Left kidney (tissue), 8 donors: Measurements from ENCODE around the gene BTLA. TPM values are rescaled to one million over a fixed set of nuclear protein-coding genes. Genes with fewer than 3 reads are reported as not detected.
A peak's percentile ranks its signal among the peaks of the same experiment; 100 is the strongest.
"Not testable (repeated sequence)": the region's sequence is repeated elsewhere in the genome, so short reads cannot be mapped to it uniquely, and the experiment has no call there.

Experiments
- DNase-seq: peaks from one replicate; pipeline ENCODE4 v3.0.0-alpha.2; 2013
- long read RNA-seq, 8 donors: transcript quantifications; one replicate each; lab custom pipeline, GENCODE V29; 2026
- polyA plus RNA-seq: library from polyadenylated mRNA; unstranded; fragments of 120-200 nt; gene quantifications from one replicate; pipeline ENCODE4 v1.2.1, GENCODE V29; 2013; ENCODE audit not compliant: insufficient read length

BTLA gene, protein sequence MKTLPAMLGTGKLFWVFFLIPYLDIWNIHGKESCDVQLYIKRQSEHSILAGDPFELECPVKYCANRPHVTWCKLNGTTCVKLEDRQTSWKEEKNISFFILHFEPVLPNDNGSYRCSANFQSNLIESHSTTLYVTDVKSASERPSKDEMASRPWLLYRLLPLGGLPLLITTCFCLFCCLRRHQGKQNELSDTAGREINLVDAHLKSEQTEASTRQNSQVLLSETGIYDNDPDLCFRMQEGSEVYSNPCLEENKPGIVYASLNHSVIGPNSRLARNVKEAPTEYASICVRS
- polyA plus RNA-seq = 0.83 TPM
- long read RNA-seq, donor 1 = 0 reads
- long read RNA-seq, donor 2 = 0 reads
- long read RNA-seq, donor 3 = 0 reads
- long read RNA-seq, donor 4 = 0 reads
- long read RNA-seq, donor 5 = 0 reads
- long read RNA-seq, donor 6 = 0 reads
- long read RNA-seq, donor 7 = 0 reads
- long read RNA-seq, donor 8 = 0 reads

DNA sequence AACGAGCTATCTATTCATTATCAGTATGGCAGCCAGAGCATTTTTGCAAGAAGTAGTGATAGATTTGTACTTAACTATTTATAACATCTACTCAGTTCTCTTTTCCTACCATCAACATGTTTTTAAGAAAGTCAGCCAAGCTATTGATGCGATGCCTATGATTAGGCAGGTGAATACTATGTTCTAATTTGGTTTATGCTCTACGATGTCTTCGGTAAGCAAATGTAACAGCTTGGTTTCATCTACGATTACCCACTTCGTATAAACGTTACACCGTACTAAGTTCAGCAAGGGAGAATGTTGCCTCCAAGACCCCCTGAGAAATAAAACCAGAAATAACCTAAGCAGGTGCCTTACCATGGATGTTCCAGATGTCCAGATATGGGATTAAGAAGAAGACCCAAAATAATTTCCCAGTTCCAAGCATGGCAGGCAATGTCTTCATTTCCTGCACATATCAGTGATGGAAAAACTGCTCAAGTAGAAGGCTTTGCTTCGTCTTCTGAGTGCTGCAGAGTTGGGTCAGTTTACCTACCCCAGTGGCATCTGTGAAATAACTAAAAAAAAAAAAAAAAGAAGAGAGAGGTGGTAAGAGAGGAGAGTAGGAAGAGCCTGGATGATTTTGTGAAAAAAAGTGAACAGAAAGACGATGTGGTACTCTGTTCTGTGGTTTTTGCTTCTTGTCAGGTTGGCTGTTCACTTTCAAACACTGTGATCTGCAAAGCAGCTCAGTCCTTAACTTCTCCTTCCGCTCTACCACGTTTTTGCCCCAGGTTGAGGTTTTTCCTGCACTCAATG, at the start of gene BTLA:
BTLA (minus strand) TSS at position 559 of the 798 bp plus-strand sequence; CDS start at position 445, 114 bp downstream.
- no peak for DNase-seq

DNA sequence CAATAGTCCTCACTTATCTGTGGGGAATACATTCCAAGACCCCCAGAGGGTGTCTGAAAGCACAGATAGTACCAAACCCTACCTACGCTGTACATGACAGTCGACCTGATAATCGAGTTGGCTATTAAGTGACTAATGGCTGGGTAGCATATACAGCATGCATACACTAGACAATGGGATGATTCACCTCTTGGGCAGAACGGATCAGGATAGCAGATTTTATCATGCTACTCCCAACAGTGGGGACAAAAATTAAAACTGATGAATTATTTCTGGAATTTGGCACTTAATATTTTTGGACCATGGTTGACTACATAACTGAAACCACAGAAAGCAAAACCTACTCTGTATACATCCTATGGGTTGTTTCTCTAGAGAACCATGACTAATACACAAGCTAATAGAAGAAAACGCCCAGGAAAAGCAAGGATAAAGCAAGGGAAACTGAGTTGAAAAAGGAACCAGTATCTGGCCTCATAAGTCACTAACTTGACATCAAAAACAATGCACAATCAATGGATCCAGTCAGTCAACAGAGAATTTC, 47.0 kb upstream of the BTLA start:
- DNase-seq = no peak

DNA sequence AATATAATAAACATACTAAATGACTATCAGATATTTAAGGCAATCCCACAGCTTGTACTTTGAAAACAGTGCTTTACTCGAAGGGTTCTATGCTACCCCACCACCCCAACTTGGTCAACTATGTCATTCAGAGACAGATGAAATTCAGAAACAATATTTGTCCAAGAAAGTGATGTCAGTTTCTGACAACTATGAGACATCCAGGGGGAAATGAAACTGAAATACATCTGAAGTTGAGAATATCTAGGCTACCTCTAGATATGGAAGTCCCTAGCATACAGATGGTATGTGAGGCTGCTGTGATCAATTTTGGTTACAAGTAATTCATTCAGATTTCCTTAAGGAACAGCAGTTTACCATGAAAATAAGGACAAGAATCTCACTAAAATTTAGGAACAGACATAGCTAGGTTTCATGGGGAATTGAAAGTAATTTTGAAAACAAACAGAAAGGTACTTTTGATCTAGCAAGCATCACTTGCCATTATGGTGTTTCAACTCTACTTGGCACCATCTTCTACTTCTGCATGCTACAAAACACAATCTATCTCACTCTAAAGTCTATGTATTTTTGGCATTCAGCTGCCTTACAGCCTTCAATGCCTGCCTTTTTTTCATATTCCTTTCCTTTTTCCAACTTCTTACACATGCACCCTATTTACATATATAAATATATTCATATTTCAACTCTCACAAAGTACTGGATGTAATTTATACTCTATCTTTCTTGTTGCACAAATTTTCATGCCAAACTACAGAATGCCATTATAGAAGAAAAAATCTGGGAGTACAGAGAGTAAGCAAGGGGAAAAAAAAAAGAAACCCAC, 40.8 kb upstream of the BTLA start:
- no peak for DNase-seq

DNA sequence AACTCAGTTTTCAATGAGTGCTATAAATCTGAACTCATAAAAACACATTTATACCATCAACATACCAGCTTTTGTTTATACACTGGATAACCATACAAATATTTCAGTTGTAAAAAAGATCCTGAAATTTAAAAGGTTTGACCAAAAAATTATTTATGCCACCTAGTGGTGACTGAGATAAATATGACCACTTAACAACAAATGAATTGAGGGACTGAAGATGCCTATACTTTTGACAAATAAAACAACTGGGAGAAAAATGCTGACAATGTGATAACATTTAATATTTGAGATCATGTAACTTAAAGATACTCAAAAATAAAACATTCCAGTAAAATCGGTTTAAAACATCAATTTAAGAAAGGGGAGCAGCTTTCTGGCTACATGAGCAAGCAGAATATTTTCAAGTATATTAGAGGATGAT, 32.1 kb upstream of the BTLA start:
- peak; percentile 26 for DNase-seq

DNA sequence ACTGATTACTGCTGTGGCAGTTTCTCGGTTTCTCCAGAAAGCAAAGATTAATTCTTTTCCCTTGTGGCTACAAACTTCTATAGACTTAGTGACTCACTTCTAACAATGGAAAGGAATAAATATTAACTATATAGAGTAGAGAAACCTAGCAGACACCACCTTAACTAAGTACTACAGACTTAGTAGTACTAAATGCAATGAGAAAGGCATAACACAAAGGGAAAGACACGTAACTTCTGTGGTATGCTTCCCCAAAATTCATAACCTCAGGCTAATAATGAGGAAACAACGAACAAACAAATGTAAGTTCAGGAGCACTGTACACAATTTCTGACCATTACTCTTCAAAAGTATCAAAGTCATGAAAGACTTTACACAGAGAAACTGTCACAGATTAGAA, 31.3 kb upstream of the BTLA start:
- no peak for DNase-seq

DNA sequence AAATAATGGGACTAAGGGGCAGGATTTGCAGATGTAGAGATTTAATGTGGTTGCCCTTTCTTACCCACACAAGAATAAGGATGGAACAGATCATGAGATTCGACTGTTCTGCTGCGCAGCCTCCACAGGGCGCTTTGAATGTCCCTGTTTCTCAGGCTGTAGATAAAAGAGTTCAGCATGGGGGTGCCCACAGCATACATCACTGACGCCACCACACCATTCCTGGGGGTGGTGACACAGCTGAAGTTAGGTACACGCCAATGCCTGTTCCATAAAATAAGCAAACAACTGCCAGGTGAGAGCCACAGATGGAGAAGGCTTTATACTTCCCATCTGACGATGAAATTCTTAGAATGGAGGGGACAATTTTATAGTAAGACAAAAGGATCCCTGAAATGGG, 24.9 kb upstream of the BTLA start:
- not testable (repeated sequence) for DNase-seq

DNA sequence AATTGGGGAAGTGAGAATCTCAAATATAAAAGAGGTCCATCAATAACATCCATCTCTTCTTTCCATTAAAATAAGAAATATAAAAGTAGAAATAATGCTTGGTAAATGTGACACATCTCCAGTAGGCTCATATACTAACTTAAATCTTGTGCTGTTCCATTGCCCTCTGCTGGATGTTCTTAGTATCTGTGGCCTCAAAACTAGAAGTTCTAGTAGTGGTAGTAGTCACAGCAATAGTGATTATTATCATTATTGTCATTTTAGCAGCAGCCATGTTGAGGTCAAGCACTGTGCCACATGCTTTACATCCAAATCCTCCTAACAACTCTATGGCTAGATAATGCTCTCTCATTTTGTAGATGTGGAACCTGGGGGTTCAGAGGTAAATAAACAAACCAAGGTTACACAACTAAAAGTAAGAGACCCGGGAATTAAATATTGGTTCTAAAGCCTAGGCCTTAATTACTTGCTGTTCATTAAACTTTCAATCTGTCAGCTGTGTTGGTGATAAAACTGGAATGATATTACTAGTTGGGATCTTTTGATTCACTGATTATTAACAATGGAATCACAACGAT, 20.2 kb upstream of the BTLA start:
- peak; percentile 52 for DNase-seq

DNA sequence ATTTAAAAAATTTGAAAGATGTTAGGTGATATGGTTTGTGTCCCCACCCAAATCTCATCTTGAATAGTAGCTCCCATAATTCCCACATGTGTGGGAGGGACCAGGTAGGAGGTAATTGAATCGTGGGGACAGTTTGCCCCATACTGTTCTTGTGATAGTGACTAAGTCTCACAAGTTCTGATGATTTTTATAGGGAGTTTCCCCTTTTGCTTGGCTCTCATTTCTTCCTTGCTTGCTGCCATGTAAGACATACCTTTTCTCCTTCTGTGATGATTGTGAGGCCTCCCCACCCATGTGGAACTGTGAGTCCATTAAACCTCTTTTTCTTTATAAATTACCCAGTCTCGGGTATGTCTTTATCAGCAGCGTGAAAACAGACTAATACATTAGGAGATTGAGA, 19.7 kb upstream of the BTLA start:
- DNase-seq = not testable (repeated sequence)

DNA sequence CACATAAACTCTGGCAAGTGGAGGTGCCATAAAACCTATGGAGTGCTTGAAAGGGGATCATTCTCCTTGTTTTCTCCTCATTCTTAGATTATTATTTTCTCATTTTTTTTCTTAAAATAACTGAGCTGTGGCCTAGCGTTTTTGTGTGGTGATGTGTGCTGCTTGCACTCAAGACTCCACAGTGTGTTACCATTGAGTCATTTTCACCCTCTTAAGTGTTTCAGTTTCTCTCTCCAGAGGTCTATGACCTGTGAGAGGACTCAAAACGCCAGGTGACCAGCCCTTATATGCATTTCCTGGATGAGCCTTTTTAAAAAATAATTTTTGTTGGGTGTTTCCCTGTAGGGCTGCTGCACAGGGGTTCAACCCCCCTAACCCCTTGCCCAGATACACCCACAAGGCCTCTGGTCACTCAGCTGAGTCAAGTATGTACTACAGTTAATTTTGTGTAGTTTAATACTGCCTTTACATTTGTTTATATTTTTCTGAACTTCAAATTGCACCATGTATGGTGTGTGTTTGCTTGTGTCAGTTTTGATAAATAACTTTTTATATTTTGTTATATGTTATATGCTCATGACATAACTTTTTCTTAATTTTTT, 15.4 kb upstream of the BTLA start:
- DNase-seq = no peak

DNA sequence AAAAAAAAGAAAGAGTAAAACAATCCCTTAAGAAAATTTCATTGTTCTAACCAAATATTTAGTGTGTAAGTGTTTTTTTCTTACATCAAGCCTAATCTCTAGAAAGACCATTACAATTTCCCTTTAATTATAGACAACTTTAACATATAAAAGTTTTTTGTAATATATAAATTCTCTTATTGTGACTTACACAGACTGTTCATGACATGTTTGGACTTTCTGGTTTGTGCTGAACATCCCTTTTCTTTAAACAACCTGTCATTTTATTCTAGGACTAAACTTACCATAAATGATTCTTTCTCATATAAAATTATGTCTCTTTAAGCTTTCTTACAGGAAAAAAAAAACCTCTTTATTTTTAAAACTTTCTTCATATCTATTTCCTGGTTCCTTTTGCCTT, 13.0 kb upstream of the BTLA start:
- DNase-seq = peak; percentile 1

DNA sequence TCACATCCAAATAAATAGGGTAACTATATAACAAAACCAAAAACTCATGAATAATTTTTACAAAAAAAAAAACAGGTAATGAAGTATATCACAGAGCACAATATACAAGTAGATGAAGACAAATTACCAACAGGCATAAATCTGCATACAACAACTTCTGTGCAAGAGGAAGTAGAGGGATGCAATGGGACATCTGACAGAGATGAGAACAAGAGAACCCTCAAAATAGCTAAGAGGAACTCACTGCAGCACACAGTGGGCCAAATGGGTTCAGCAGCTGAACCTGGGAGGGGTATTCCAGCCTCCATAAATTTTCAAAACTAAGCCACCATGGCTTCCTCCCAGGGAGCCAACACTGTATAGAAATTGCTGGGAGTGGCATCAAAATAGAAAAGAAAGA, 9.6 kb upstream of the BTLA start:
- no peak for DNase-seq

DNA sequence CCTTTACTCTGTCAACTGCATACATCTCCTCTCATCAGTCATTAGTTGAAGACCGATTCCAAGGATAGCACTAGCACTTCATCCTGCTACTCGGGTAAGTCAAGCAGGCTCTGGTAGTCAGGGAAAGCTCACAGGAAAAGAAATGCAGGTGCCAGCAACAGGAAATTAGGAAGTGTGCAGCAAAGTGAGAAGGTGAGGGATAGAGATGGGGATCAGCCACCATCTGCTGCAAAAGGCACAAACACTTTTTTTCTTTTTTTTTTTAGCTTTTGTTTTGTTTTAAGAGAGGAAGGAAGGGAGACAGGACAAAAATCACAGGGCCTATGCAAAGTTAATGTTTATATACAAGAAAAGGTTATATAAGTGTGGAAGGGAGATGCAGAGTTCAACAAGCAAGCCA, 9.0 kb upstream of the BTLA start:
- DNase-seq = peak; percentile 4

DNA sequence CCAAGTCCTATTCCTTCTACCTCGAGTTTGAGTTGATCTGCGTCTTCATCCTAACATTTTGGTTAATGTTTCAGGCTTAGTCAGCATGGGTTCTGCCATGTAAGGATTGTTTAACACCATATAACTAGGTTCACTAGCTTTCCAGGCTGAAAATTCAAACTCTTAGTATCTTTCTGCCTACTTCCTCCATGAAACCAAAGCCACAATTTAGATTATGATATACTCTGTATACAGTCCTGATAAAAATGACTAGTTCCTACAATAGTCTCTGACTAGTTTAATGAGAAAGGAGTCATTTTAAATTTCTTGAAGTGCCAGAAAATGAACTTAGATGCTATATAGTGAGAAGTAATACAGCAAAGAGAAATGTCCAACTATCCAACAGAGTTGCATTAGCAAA, 6.6 kb upstream of the BTLA start:
- DNase-seq = no peak

DNA sequence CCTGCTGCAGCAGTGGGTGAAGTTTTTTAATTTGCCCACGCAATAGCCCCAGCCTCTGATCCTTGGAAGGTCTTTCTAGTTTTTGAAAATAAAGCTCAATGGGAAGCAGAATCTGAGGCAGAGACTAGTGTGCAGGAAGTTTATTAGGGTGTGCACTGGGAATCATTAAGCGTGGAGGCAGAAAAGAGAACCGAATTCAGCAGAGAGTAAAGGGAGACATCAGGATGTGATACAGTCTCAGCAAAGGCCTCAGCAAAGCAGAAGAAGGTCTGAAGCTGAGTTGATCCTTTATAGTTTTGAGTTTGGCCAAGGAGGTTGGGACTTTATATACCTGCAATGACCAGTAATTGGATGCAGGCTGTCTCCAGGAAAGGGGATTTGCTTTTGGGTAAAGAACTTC, 4.9 kb upstream of the BTLA start:
- DNase-seq = no peak

DNA sequence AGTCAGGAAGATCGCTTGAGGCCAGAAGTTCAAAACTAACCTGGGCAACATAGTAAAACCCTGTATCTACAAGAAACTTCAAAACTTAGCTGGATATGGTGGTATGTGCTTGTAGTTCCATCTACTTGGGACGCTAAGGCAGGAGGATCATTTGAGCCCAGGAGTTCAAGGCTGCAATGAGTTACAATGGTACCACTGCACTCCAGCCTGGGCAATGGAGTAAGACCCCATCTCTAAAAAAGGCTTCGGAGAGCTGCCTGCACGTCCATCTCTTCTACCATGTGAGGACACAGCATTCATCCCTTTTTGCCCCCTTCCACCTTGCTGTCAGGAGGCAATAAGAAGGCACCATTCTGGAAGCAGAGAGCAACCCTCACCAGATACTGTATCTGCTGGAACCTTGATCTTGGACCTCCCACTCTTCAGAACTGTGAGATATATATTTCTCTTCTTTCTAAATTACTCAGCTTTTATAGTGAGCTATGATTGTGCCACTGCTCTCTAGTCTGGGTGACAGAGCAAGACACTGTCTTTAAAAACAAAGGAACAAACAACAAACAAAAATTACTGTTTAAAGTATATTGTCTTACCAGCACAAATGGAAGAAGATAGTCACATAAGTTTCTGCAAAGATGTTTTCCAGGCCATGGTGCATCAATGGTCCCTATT, 4.2 kb upstream of the BTLA start:
- no peak for DNase-seq

DNA sequence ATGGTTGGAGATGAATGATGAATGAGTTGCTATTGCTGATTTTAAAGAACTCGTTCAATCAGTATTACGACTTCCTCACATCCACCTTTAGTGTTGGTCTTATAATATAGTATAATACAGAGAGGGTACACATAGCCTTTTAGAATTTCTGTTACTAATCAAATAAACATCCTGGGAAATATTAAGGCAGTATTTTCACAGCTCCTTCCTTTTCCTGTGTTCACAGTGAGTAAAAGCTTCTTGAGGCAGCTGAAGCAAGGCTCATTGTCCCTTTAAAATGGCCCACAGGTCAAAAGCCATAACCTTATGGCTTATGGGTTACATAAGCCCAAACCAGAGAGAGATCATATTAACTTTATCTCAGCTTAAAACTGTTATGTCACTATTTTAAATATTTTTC, 1.3 kb upstream of the BTLA start:
- DNase-seq = no peak

DNA sequence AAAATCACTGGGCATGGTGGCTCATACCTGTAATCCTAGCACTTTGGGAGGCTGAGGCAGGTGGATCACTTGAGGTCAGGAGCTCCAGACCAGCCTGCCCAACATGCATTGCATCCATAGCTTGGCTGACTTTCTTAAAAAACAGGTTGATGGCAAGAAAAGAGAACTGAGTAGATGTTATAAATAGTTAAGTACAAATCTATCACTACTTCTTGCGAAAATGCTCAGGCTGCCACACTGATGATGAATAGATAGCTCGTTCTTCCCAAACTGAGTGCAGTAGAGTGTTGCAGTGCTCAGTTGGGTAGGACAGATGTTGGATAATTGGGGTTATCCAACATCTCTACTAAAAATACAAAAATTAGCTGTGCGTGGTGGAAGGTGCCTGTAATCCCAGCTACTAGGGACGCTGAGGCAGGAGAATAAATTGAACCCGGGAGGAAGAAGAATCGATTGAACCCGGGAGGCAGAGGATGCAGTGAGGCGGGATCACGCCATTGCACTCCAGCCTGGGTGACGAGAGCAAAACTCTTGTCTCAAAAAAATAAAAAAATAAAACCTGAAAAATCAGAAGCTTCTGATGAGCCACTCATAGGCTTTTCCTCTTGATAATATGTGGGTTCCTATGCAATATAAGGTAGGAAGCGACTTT, 1.2 kb downstream of the BTLA start:
- DNase-seq = no peak

DNA sequence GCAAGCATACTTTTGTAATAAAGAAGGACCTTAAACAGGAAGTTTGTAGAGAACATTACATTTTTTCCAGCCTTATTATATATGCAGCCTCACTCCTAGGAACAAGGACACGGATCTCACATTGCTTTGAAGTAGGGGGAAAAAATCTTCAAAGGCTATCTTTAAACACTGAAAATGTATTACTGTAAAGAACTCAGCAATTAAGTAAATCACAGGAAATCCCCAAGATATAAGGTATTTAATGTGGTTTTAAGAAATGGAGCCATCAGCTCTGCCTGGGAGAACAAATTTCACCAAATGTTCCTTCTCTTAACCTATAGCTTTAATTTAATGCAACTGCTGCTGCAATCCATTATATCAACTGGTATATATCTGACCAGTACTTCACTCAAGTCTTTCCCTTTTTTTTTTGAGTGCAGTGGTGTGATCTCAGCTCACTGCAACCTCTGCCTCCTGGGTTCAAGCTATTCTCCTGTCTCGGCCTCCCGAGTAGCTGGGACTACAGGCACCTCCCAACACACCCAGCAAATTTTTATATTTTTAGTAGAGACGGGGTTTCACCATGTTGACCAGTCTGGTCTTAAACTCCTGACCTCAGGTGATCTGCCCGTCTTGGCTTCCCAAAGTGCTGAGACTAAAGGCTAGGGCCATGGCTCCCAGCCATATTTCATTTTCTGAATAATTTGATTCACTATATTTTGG, 2.8 kb downstream of the BTLA start:
- no peak for DNase-seq

DNA sequence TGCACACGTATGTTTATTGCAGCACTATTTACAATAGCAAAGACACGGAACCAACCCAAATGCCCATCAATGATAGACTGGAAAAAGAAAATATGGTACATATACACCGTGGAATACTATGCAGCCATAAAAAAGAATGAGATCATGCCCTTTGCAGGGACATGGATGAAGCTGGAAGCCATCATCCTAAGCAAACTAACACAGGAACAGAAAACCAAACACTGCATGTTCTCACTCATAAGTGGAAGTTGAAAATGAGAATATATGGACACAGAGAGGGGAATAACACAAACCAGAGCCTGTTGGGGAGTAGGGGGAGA, 4.9 kb downstream of the BTLA start:
- not testable (repeated sequence) for DNase-seq

DNA sequence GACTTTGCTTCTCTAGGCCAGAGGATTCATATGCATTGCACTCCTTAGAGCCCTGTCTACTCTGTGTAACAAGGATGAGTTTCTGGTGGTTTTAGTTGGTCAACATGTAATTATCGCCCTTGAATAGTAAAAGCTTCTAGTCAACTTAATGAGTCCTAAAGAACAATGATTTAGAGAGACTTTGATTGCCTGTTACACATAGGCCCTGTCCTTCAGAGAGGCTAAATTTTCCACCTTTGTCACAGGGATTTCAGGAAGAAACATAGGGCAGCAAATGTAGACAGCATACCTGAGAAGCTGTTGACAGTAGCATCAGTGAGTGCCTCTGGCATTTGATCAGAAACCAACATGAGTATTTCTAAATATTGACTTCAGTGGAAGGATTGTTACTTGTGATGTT, 7.1 kb downstream of the BTLA start:
- DNase-seq = no peak
